Cardiac muscle cell (in vitro differentiated cells and primary cell): ENCODE measurements around the gene BRD1. TPM values are rescaled to one million over a fixed set of nuclear protein-coding genes. Genes with fewer than 3 reads are reported as not detected.

Experiments used
- DNase-seq, 2 donors: peaks; one replicate each; pipeline versions ENCODE4 v3.0.0 to v3.0.0-alpha.2; 2010 to 2017; ENCODE audit warnings: low read depth in 1 of 2, low spot score in 1 of 2
- H3K27ac ChIP-seq: fragments of 200-600 bp; sonication (generic); 2 replicates; pipeline ENCODE4 v1.5.1; 2016
- H3K27me3 ChIP-seq: fragments of 200-600 bp; sonication (generic); 2 replicates; pipeline ENCODE4 v1.6.0; 2016; ENCODE audit warnings: control low read depth
- H3K36me3 ChIP-seq: fragments of 200-600 bp; sonication (generic); 2 replicates; pipeline ENCODE4 v1.5.1; 2016; ENCODE audit warnings: control low read depth
- H3K4me1 ChIP-seq: fragments of 200-600 bp; sonication (generic); 2 replicates; pipeline ENCODE4 v1.8.1; 2017; ENCODE audit warnings: low read depth, mild to moderate bottlenecking, mixed run types
- H3K4me3 ChIP-seq: fragments of 200-600 bp; sonication (generic); 2 replicates; pipeline ENCODE4 v1.5.1; 2016; ENCODE audit warnings: mild to moderate bottlenecking
- H3K9me3 ChIP-seq: fragments of 200-600 bp; sonication (generic); 2 replicates; pipeline ENCODE4 v1.5.1; 2017; ENCODE audit warnings: low read depth, mild to moderate bottlenecking, control low read depth
- polyA plus RNA-seq: library from polyadenylated mRNA; unstranded; fragments of >200 nt; fragmentation: Nextera tagmentation; extraction: Ambion mirVana; gene quantifications from 2 replicates; pipeline ENCODE4 v1.2.1, GENCODE V29; 2016
- total RNA-seq: library from RNA; depleted of rRNA; stranded (reverse); fragments of >200 nt; gene quantifications from 2 replicates; pipeline ENCODE4 v1.2.3, GENCODE V29; 2016
- TF ChIP-seq, protein P1 (sequence below): IDR thresholded peaks from 2 replicates; pipeline ENCODE4 v1.5.1; 2012; ENCODE audit warnings: low read depth, mild to moderate bottlenecking, low read length

The BRD1 gene
- total and polyA plus RNA-seq, 2 experiments from 2014 or later: 25.8 to 40.9 TPM

DNA sequence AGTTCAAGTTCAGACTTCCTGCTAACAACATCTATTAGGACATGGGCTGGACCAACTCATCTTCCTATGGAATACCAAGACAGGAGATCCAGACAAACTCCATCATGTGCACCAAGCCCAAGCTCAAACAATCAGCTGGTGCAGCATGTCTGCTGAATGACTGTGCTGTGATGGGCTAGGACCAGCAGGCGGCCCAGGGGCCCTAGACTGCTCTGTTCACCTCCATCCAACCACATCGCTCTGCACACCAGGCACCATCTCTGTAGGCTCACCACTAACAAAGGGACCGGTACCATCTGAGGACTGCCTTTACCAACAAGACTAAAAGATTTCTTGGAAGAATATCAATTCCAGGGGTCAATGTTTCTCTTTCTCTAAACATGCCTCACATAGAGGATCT lies 10.3 kb downstream of the BRD1 start:
- H3K4me1 ChIP-seq: no peaks in the 10 kb centered on the region
- TF ChIP-seq, protein P1, sequence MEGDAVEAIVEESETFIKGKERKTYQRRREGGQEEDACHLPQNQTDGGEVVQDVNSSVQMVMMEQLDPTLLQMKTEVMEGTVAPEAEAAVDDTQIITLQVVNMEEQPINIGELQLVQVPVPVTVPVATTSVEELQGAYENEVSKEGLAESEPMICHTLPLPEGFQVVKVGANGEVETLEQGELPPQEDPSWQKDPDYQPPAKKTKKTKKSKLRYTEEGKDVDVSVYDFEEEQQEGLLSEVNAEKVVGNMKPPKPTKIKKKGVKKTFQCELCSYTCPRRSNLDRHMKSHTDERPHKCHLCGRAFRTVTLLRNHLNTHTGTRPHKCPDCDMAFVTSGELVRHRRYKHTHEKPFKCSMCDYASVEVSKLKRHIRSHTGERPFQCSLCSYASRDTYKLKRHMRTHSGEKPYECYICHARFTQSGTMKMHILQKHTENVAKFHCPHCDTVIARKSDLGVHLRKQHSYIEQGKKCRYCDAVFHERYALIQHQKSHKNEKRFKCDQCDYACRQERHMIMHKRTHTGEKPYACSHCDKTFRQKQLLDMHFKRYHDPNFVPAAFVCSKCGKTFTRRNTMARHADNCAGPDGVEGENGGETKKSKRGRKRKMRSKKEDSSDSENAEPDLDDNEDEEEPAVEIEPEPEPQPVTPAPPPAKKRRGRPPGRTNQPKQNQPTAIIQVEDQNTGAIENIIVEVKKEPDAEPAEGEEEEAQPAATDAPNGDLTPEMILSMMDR: no peak
- DNase-seq: no peak
- no peak overlapping the region for H3K27ac ChIP-seq
- H3K27me3 ChIP-seq: no peaks in the 10 kb centered on the region
- no peak overlapping the region for H3K4me3 ChIP-seq
- peaks cover 27% of the 10 kb centered on the region for H3K36me3 ChIP-seq
- H3K9me3 ChIP-seq: no peaks in the 10 kb centered on the region

DNA sequence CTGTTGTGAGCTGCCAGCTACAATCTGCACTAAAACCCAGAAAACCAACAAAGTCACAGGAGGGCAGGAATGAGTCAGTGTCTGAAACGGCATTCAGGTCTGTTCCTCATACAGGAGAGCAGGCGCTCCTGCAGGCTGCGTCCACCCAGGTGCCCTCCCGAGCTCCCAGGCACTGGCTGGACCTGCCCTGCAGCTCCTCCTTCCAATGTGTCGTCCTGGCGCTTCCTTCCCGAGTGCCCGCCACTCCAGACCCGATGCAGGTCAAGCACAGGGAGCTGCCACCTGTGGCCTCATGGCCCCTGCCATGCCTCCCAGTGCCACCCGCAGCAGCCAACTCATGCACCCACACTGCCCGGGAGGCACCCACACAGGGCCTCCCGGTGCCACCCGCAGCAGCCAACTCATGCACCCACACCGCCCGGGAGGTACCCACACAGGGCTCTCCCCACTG lies 12.0 kb downstream of the BRD1 start:
- H3K4me3 ChIP-seq: no peak overlapping the region
- no peaks in the 10 kb centered on the region for H3K4me1 ChIP-seq
- no peak for DNase-seq
- no peaks in the 10 kb centered on the region for H3K9me3 ChIP-seq
- no peak overlapping the region for H3K27ac ChIP-seq
- TF ChIP-seq, protein P1: no peak
- peaks cover 15% of the 10 kb centered on the region for H3K36me3 ChIP-seq
- no peaks in the 10 kb centered on the region for H3K27me3 ChIP-seq

DNA sequence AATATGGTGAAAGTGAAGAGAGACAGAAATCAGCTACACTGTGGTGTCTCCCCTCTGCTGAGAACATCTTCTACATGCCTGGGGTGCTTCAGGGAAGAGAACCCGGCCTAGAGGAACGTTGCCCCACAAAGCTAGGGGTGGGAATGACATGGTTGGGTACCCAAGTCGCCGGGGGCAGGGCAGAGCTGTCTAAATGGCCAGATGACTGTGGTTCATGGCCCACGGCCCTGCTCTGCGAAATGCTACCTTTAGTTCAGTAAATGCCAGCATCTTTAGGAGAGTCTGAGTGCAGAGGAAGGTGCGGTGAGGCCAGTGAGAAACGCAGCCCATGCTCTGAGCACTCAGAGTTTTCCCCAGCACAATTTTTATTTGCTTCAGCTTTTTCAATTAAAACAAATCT lies 12.8 kb downstream of the BRD1 start:
- H3K36me3 ChIP-seq: peaks cover 15% of the 10 kb centered on the region
- TF ChIP-seq, protein P1: no peak
- no peaks in the 10 kb centered on the region for H3K9me3 ChIP-seq
- H3K4me3 ChIP-seq: no peak overlapping the region
- no peaks in the 10 kb centered on the region for H3K4me1 ChIP-seq
- H3K27ac ChIP-seq: no peak overlapping the region
- no peaks in the 10 kb centered on the region for H3K27me3 ChIP-seq
- DNase-seq: no peak

DNA sequence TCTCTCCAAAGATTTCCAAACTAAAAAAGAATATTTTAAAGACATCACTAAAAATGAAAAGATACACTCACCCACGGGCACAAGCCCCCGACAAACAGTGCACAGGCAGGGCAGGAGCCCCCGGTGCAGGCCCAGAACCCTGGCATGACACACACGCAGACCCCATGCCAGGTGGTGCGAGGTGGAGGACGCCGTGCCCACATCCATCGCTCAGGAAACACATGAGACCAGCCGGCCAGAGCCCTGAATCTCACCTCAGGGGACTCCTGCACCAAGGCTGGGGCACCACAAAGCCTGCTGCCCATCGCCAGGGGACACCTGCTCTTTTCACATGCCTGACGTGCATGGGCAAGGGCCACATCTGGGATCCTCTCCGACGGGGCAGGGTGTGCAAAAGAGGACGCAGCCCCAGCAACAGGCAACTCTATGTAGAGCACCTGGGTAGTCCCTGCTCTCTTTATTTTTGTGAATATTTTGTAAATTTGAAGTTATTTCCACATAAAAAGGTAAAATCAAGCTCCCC lies 13.4 kb downstream of the BRD1 start:
- no peak for DNase-seq
- Histone ChIP-seq H3K4me3 (no peak overlapping the region), H3K27ac (no peak overlapping the region), H3K4me1 (no peaks in the 10 kb centered on the region), H3K36me3 (peaks cover 11% of the 10 kb centered on the region), H3K27me3 (no peaks in the 10 kb centered on the region), H3K9me3 (no peaks in the 10 kb centered on the region)
- TF ChIP-seq, protein P1: no peak

DNA sequence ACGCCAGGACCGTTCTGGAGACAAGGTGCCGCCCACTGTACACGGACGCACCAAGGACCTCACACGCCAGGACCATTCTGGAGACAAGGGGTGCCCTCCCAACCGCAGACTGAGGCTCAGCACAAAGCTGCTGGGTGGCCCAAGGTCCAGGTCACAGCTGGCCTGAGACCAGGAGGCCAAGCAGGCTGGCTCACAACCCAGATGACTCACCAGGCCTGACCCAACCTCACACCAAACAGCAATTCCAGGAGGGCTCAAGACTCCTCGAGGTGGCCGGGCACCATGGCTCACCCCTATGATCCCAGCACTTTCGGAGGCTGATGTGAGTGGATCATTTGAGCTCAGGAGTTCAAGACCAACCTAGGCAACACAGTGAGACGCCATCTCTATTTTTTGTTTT lies 14.8 kb downstream of the BRD1 start:
- H3K27me3 ChIP-seq: no peaks in the 10 kb centered on the region
- no peak overlapping the region for H3K27ac ChIP-seq
- peaks cover 4% of the 10 kb centered on the region for H3K36me3 ChIP-seq
- no peaks in the 10 kb centered on the region for H3K4me1 ChIP-seq
- H3K9me3 ChIP-seq: no peaks in the 10 kb centered on the region
- H3K4me3 ChIP-seq: no peak overlapping the region
- TF ChIP-seq, protein P1: no peak
- DNase-seq: peak in 1 of 2 donors; percentile 20
